ENCODE data around the gene ZNF410.

DNA sequence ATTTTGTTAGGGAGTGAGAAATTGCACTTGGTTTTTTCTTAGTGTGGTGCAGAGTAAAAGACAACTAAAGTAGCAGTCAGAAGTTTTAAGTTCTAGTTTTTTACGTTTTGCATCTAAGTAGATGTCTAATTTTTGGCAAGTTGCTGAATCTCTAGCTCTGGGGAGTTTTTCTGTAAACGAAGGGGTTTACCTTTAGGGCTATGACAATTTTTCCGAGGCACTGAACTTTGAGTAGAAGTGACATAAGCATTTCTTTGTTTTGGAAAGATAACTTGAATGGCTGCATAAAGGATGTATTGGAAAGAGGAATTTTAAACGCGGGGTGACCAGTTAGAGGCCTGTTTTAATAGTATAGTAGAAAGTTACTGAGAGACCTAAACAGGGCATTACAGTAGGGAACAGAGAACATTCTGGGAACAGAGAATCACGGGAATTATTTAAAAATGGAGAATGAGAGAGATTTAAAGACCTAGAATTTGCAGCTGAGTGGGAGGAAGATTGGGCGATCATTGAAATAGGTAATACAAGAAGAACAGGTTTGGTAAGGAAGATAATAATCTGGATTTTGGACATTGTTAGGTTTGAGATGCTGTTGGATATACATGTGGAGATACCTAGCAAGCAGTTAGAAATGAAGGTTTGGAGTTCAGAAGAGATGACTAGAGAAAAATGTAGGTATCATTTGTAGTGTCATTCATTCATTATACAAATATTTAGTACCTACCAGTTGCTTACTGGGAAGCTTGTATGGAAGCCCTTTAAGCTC, 1.2 kb downstream of the ZNF410 start:
- TF ChIP-seq POLR2A (IDR thresholded peaks at IDR 0.05; ENCODE audit: low read length) (no peak), GATA1 (IDR thresholded peaks at IDR 0.05; ENCODE audit: low read depth, low read length) (no peak)

Data from erythroblast (primary cell).